ENCODE results near the gene ZC3H11A. TPM values are rescaled to one million over a fixed set of nuclear protein-coding genes. Genes with fewer than 3 reads are reported as not detected.
A peak's percentile ranks its signal among the peaks of the same experiment; 100 is the strongest.

The ZC3H11A gene
- total RNA-seq, 1 donor from 2014 or later: 50.1 TPM

DNA sequence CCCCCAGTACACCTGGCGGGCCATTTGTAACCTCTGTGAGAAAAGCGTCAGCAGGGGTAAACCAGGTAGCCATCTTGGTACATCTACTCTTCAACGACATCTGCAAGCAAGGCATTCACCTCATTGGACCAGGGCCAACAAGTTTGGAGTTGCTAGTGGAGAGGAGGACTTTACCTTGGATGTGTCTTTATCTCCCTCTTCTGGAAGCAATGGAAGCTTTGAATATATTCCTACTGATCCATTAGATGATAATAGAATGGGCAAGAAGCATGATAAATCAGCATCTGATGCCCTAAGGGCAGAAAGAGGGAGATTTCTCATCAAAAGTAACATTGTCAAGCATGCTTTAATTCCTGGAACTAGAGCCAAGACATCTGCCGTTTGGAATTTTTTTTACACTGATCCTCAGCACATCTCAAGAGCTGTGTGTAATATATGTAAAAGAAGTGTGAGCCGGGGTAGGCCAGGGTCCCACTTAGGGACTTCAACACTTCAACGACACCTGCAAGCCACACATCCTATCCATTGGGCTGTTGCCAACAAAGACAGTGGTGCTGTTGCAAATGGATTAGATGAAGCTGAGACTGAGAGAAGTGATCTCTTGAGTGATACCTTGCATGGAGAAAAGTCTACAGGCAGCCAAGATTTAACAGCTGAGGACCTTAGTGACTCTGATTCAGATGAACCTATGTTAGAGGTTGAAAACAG, 2.7 kb downstream of the ZC3H11A start:
- Histone ChIP-seq H3K27me3 (ENCODE audit: low read depth) (no peaks in the 10 kb centered on the region), H3K27ac (replicated peaks) (peak overlapping the region; percentile 18), H3K4me3 (peak overlapping the region; percentile 77), H3K9me3 (replicated peaks) (no peaks in the 10 kb centered on the region), H3K4me1 (peaks cover 73% of the 10 kb centered on the region), H3K36me3 (peaks cover 7% of the 10 kb centered on the region)
- no peak for DNase-seq
- intact Hi-C loops (cut with micrococcal nuclease): no loop called here
- TF ChIP-seq, protein P1, sequence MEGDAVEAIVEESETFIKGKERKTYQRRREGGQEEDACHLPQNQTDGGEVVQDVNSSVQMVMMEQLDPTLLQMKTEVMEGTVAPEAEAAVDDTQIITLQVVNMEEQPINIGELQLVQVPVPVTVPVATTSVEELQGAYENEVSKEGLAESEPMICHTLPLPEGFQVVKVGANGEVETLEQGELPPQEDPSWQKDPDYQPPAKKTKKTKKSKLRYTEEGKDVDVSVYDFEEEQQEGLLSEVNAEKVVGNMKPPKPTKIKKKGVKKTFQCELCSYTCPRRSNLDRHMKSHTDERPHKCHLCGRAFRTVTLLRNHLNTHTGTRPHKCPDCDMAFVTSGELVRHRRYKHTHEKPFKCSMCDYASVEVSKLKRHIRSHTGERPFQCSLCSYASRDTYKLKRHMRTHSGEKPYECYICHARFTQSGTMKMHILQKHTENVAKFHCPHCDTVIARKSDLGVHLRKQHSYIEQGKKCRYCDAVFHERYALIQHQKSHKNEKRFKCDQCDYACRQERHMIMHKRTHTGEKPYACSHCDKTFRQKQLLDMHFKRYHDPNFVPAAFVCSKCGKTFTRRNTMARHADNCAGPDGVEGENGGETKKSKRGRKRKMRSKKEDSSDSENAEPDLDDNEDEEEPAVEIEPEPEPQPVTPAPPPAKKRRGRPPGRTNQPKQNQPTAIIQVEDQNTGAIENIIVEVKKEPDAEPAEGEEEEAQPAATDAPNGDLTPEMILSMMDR (IDR thresholded peaks at IDR 0.05; ENCODE audit: borderline replicate concordance): no peak

DNA sequence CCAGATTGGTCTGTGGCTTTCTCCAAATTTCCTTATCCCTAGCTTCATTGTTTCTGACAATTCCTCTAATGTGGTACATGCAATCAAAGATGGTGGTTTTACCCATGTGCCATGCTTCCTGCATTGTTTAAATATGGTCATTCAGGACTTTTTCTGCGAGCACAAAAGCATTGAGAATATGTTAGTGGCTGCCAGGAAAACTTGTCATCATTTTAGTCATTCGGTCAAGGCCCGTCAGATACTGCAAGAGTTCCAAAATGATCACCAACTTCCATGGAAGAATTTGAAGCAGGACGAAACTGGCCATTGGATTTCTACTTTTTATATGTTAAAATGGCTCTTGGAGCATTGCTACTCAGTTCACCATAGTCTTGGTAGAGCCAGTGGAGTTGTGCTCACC, 3.7 kb downstream of the ZC3H11A start:
- TF ChIP-seq, protein P1 (IDR thresholded peaks at IDR 0.05; ENCODE audit: borderline replicate concordance): no peak
- Histone ChIP-seq H3K27me3 (ENCODE audit: low read depth) (no peaks in the 10 kb centered on the region), H3K36me3 (peaks cover 16% of the 10 kb centered on the region), H3K27ac (replicated peaks) (peak overlapping the region; percentile 60), H3K4me1 (peaks cover 83% of the 10 kb centered on the region), H3K4me3 (no peak overlapping the region), H3K9me3 (replicated peaks) (no peaks in the 10 kb centered on the region)
- DNase-seq: no peak
- intact Hi-C loops (cut with micrococcal nuclease): no loop called here

DNA sequence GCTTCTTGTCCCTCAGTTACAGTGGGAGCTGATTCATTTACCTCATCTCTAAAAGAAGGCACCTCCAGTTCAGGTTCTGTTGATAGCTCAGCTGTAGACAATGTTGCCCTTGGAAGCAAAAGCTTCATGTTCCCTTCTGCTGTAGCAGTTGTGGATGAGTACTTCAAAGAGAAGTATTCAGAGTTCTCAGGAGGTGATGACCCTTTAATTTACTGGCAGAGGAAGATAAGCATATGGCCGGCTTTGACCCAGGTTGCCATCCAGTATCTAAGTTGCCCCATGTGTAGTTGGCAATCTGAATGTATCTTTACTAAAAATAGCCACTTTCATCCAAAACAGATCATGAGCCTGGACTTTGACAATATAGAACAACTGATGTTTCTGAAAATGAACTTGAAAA, 4.5 kb downstream of the ZC3H11A start:
- Histone ChIP-seq H3K9me3 (replicated peaks) (no peaks in the 10 kb centered on the region), H3K36me3 (peaks cover 23% of the 10 kb centered on the region), H3K27me3 (ENCODE audit: low read depth) (no peaks in the 10 kb centered on the region), H3K4me3 (no peak overlapping the region), H3K27ac (replicated peaks) (peak overlapping the region; percentile 60), H3K4me1 (peaks cover 82% of the 10 kb centered on the region)
- intact Hi-C loops (cut with micrococcal nuclease): no loop called here
- DNase-seq: no peak
- TF ChIP-seq, protein P1 (IDR thresholded peaks at IDR 0.05; ENCODE audit: borderline replicate concordance): no peak

DNA sequence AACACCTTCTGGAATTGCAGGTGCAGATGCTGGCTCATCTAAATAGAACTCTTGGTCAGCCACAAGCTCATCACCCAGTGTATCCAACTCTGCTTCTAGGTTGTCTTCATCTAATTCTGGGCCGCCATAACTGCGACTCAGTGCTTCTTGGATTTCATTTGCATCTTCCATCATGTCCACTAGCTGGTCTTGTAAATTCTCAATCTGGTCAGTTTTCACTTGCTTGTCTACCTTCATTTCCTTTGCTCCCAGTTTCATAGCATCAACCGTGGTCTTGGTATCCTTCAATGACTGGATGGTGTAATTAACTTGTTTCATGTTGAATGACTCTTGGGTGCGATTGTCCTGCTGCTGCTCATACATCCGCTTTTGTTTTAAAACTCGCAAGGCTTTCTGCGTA, 10.3 kb downstream of the ZC3H11A start:
- Histone ChIP-seq H3K4me3 (no peak overlapping the region), H3K27me3 (ENCODE audit: low read depth) (no peaks in the 10 kb centered on the region), H3K9me3 (replicated peaks) (no peaks in the 10 kb centered on the region), H3K36me3 (peaks cover 53% of the 10 kb centered on the region), H3K4me1 (peaks cover 51% of the 10 kb centered on the region), H3K27ac (replicated peaks) (no peak overlapping the region)
- DNase-seq: no peak
- TF ChIP-seq, protein P1 (IDR thresholded peaks at IDR 0.05; ENCODE audit: borderline replicate concordance): no peak
- intact Hi-C loops (cut with micrococcal nuclease): no loop called here

DNA sequence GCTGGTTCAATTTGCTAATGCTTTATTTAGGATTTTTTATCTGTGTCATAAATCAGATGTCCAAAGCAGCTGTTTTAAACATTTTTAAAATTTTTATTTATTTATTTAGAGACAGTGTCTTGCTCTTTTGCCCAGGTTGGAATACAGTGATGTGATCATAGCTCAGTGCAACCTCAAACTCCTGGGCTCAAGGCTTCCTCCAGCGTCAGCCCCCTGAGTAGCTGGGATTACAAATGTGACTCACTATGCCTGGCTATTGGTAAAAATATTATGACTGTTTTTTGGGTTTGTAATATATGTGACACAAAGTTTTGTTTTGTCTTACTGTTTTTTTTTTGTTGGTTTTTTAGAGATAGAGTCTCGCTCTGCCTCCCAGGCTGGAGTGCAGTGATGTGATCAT, 11.8 kb downstream of the ZC3H11A start:
- H3K4me1 ChIP-seq: peaks cover 36% of the 10 kb centered on the region
- DNase-seq: no peak
- H3K27ac ChIP-seq (replicated peaks): no peak overlapping the region
- H3K9me3 ChIP-seq (replicated peaks): no peaks in the 10 kb centered on the region
- TF ChIP-seq, protein P1 (IDR thresholded peaks at IDR 0.05; ENCODE audit: borderline replicate concordance): no peak
- intact Hi-C loops (cut with micrococcal nuclease): no loop called here
- no peak overlapping the region for H3K4me3 ChIP-seq
- no peaks in the 10 kb centered on the region for H3K27me3 ChIP-seq (ENCODE audit: low read depth)
- H3K36me3 ChIP-seq: peaks cover 68% of the 10 kb centered on the region
